Measurements from ENCODE around the gene ARHGAP32.

GRCh38 chr11:129012880-129013279, 179.2 kb downstream of the ARHGAP32 start:
- TF ChIP-seq CTCF (IDR thresholded peaks at IDR 0.05): no peak
- no peak for TF ChIP-seq POLR2A (IDR thresholded peaks at IDR 0.05)

Measured in thyroid gland (tissue), 4 donors.